IgD-negative memory B cell (primary cell): ENCODE results near the gene SMAD4. TPM values are rescaled to one million over a fixed set of nuclear protein-coding genes. Genes with fewer than 3 reads are reported as not detected.
A peak's percentile ranks its signal among the peaks of the same experiment; 100 is the strongest.
"Not testable (repeated sequence)": the region's sequence is repeated elsewhere in the genome, so short reads cannot be mapped to it uniquely, and the experiment has no call there.

Source experiments
- H3K27ac Mint-ChIP-seq, 3 donors: one replicate each; pipeline ENCODE4 v1.8.0; 2020 to 2022; ENCODE audit warnings: mild to moderate bottlenecking in 3 of 3, mixed read lengths in 3 of 3, moderate library complexity in 1 of 3
- H3K27me3 Mint-ChIP-seq: one replicate; pipeline ENCODE4 v1.8.0; 2021; ENCODE audit warnings: mixed read lengths
- H3K36me3 Mint-ChIP-seq: one replicate; pipeline ENCODE4 v1.8.0; 2020; ENCODE audit warnings: mild to moderate bottlenecking, mixed read lengths
- H3K4me1 Mint-ChIP-seq, 3 donors: one replicate each; pipeline ENCODE4 v1.8.0; 2020 to 2022; ENCODE audit warnings: mixed read lengths in 3 of 3, mild to moderate bottlenecking in 1 of 3
- H3K4me3 Mint-ChIP-seq, 4 donors: one replicate each; pipeline ENCODE4 v1.8.0; 2020 to 2022; ENCODE audit warnings: mild to moderate bottlenecking in 4 of 4, mixed read lengths in 4 of 4, moderate library complexity in 3 of 4
- H3K9me3 Mint-ChIP-seq, 3 donors: one replicate each; pipeline ENCODE4 v1.8.0; 2020 to 2021; ENCODE audit warnings: mixed read lengths in 3 of 3, mild to moderate bottlenecking in 1 of 3
- polyA plus RNA-seq: library from polyadenylated mRNA; unstranded; fragments of 300-500 nt; fragmentation: Illumina TruSeq; gene quantifications from one replicate; pipeline ENCODE4 v1.2.3, GENCODE V29; 2021

SMAD4 gene
- polyA plus RNA-seq, 1 donor from 2014 or later: 54.7 TPM

DNA sequence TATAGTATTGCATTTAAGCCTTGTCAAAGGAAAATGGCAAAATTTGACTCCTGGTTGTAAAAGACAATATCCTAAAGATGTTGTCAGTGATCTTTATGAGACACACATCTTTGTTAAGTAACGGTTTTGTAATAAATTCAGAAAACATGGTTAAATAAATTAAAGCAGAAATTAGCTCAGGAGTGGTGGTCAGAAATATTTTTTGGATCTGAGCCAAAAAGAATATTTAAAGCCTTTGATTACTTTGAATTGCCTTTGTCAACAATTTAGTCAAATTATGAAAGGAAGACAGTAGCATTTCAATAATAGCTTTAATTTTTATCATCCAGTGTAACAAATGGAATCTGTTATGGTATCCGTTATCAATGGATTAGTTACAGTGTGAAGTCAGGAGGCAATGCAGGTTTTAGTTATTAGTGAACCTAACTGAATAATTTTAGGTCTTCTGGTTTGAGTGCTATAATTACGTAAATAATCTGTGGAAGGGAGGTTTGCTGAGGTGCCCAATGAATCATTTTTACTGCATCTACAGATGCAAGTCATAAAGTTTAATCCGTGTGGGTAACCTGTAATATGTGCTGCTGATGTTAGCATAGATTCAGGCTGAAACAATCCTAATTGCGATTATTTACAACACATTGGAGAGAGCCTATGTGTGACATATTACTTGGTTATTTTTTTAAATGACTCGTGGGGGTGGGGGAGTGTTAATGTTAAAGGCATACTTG is 42.7 kb downstream of the SMAD4 start:
- Mint-ChIP-seq H3K27me3 (no peaks in the 10 kb centered on the region), H3K4me1 (peaks cover 18 to 20% (median 18%) of the 10 kb centered on the region in 3 donors), H3K9me3 (no peaks in the 10 kb centered on the region), H3K36me3 (peaks cover 12% of the 10 kb centered on the region), H3K27ac (no peak overlapping the region), H3K4me3 (no peak overlapping the region)

DNA sequence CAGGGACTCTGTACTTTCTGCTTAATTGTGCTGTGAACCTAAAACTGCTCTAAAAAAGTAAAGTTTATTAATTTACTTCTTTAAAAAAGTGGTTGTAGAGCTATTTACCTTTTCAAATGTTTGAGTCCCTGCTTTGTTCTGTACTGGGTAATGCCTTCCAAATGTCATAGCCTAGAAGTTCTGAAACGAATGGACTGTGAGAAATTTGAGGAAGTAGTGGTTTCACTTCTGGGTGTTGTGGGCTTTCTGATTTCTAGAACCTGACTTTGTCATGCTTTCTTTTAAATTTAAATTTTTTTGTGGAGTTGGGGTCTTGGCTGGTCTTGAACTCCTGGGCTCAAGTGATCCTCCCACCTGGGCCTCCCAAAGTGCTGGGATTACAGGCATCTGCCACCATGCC is 44.6 kb downstream of the SMAD4 start:
- H3K36me3 Mint-ChIP-seq: peaks cover 13% of the 10 kb centered on the region
- peaks cover 18 to 20% (median 18%) of the 10 kb centered on the region in 3 donors for H3K4me1 Mint-ChIP-seq
- no peak overlapping the region for H3K4me3 Mint-ChIP-seq
- H3K9me3 Mint-ChIP-seq: no peaks in the 10 kb centered on the region
- H3K27me3 Mint-ChIP-seq: no peaks in the 10 kb centered on the region
- H3K27ac Mint-ChIP-seq: peak overlapping the region in 2 of 3 donors; percentile 47 to 54

DNA sequence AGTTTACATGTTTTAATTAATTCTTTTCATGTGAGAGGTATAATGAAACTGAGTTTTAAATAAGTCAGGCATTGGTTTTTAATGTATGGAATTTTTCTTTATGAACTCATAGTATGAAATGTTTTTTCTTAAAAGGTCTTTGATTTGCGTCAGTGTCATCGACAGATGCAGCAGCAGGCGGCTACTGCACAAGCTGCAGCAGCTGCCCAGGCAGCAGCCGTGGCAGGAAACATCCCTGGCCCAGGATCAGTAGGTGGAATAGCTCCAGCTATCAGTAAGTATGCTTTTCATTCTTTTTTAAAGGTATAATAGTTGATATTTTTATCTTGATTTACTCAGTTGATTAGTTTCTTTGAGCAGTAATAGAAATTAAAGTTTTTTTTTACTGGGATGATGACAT is 46.5 kb downstream of the SMAD4 start:
- Mint-ChIP-seq H3K27ac (peak overlapping the region in 1 of 3 donors; percentile 45), H3K4me3 (no peak overlapping the region), H3K4me1 (peaks cover 14 to 20% (median 18%) of the 10 kb centered on the region in 3 donors), H3K36me3 (peaks cover 6% of the 10 kb centered on the region), H3K27me3 (no peaks in the 10 kb centered on the region), H3K9me3 (no peaks in the 10 kb centered on the region)

DNA sequence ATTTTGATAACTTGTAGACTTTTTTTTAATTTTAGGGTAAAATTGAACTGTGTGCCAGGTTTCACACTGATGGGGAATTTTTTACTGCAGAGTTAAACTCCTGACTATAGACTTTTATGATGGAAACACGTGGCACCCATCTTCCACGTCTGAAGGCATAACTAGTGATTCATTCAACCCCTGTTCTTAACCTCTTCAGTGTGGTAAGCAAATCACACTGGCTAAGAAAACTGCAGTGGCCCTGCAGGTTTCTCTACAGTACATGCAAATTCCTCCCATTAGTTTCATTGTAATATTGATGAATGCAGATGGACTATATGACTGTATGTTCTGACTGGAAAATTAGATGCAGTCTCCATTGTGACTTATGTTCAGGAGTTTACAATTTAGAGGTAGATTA is 47.2 kb downstream of the SMAD4 start:
- Mint-ChIP-seq H3K9me3 (no peaks in the 10 kb centered on the region), H3K27ac (no peak overlapping the region)

DNA sequence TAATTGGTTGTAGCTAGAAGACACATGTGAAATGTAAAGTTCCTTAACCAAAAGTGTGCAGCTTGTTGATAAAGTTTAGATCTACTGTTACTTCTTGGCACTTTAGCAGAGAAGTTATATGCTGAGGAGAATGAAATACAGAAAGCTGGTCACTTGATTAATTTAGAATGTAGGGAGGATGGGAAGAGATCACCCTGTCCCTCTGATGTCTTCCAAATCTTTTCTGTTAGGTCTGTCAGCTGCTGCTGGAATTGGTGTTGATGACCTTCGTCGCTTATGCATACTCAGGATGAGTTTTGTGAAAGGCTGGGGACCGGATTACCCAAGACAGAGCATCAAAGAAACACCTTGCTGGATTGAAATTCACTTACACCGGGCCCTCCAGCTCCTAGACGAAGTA is 48.0 kb downstream of the SMAD4 start:
- Mint-ChIP-seq H3K9me3 (no peaks in the 10 kb centered on the region), H3K27ac (no peak overlapping the region), H3K4me1 (peaks cover 16 to 18% (median 17%) of the 10 kb centered on the region in 3 donors), H3K4me3 (no peak overlapping the region), H3K36me3 (peaks cover 6% of the 10 kb centered on the region), H3K27me3 (no peaks in the 10 kb centered on the region)

More for the DNA sequence above, 47.2 kb downstream of the SMAD4 start:
- Mint-ChIP-seq H3K36me3 (peaks cover 6% of the 10 kb centered on the region), H3K27me3 (no peaks in the 10 kb centered on the region), H3K4me3 (no peak overlapping the region), H3K4me1 (peaks cover 14 to 20% (median 18%) of the 10 kb centered on the region in 3 donors)

DNA sequence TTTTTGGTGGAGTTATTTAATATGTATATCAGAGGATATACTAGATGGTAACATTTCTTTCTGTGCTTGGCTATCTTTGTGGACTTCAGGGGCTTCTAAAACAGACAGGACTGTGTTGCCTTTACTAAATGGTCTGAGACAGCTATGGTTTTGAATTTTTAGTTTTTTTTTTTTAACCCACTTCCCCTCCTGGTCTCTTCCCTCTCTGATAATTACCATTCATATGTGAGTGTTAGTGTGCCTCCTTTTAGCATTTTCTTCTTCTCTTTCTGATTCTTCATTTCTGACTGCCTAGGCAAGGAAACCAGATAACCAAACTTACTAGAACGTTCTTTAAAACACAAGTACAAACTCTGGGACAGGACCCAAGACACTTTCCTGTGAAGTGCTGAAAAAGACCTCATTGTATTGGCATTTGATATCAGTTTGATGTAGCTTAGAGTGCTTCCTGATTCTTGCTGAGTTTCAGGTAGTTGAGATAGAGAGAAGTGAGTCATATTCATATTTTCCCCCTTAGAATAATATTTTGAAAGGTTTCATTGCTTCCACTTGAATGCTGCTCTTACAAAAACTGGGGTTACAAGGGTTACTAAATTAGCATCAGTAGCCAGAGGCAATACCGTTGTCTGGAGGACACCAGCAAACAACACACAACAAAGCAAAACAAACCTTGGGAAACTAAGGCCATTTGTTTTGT is 52.7 kb downstream of the SMAD4 start:
- no peak overlapping the region for H3K27ac Mint-ChIP-seq
- peaks cover 0 to 9% (median 7%) of the 10 kb centered on the region in 3 donors for H3K9me3 Mint-ChIP-seq
- H3K36me3 Mint-ChIP-seq: peaks cover 15% of the 10 kb centered on the region
- peaks cover 0 to 3% (median 3%) of the 10 kb centered on the region in 3 donors for H3K4me1 Mint-ChIP-seq
- H3K4me3 Mint-ChIP-seq: no peak overlapping the region
- no peaks in the 10 kb centered on the region for H3K27me3 Mint-ChIP-seq

DNA sequence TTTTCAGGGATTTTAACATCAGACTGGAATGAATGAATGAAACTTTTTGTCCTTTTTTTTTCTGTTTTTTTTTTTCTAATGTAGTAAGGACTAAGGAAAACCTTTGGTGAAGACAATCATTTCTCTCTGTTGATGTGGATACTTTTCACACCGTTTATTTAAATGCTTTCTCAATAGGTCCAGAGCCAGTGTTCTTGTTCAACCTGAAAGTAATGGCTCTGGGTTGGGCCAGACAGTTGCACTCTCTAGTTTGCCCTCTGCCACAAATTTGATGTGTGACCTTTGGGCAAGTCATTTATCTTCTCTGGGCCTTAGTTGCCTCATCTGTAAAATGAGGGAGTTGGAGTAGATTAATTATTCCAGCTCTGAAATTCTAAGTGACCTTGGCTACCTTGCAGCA is 53.4 kb downstream of the SMAD4 start:
- no peak overlapping the region for H3K4me3 Mint-ChIP-seq
- no peak overlapping the region for H3K27ac Mint-ChIP-seq
- peaks cover 0 to 16% (median 9%) of the 10 kb centered on the region in 3 donors for H3K9me3 Mint-ChIP-seq
- peaks cover 14% of the 10 kb centered on the region for H3K36me3 Mint-ChIP-seq
- peaks cover 0 to 3% (median 3%) of the 10 kb centered on the region in 3 donors for H3K4me1 Mint-ChIP-seq
- no peaks in the 10 kb centered on the region for H3K27me3 Mint-ChIP-seq

DNA sequence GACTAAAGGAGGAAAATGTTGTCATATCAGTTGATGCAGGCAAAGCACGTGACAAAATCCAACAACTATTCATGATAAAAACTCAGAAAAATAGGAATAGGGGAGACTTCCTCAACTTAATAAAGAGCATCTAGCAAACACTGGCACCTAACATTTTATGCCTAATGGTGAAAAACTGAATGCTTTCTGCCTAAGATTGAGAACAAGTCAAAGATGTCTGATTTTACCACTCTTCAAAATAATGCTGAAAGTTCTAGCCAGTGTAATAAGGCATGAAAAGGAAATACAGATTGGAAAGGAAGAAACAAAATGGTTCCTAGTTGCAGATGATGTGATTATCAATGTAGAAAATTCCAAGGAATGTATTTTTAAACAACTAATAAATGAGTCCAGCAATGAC is 58.4 kb downstream of the SMAD4 start:
- Mint-ChIP-seq H3K27ac (no peak overlapping the region), H3K27me3 (no peaks in the 10 kb centered on the region), H3K4me1 (peaks cover 0 to 1% (median 0%) of the 10 kb centered on the region in 3 donors), H3K9me3 (peaks cover 0 to 28% (median 13%) of the 10 kb centered on the region in 3 donors), H3K4me3 (no peak overlapping the region), H3K36me3 (peaks cover 17% of the 10 kb centered on the region)

DNA sequence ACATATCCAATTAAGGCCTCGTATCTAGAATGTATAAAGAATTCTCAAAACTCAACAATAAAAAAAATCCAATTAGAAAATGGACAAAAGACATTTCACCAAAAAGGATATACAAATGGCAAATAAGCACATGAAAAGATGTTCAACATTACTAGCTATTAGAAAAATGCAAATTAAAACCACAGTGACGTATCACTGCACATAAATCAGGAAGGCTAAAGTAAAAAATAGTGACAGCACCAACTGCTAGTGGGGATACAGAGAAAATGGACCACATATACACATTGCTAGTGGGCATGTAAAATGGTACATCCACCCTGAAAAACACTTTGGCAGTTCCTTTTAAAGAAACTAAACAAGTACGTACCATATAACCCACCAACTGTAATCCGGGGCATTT is 59.7 kb downstream of the SMAD4 start:
- Mint-ChIP-seq H3K36me3 (peaks cover 14% of the 10 kb centered on the region), H3K27ac (no peak overlapping the region), H3K27me3 (no peaks in the 10 kb centered on the region), H3K4me1 (peaks cover 0 to 1% (median 0%) of the 10 kb centered on the region in 3 donors), H3K4me3 (no peak overlapping the region), H3K9me3 (peaks cover 0 to 28% (median 13%) of the 10 kb centered on the region in 3 donors)

DNA sequence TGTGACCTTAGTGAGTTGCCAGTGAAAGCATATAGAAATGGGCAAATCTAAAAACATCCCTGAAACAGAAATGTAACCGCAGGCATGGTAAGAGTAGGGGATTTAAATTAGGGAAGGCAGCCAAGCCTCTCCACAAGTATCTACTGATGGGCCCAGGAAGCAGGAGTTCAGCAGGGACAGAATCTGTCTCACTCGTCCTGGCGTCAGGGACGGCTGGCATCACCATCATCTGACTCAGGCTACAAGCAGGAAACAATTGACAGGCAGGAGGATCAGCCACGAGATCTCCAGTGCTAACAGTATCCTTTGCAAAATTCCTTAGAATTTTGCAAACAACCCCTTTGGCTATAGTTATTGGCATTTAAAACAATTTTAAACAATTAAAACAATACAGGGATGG is 61.3 kb downstream of the SMAD4 start:
- peaks cover 1% of the 10 kb centered on the region for H3K27me3 Mint-ChIP-seq
- no peak overlapping the region for H3K4me3 Mint-ChIP-seq
- no peak overlapping the region for H3K27ac Mint-ChIP-seq
- H3K9me3 Mint-ChIP-seq: peaks cover 0 to 28% (median 13%) of the 10 kb centered on the region in 3 donors
- peaks cover 0 to 1% (median 0%) of the 10 kb centered on the region in 3 donors for H3K4me1 Mint-ChIP-seq
- H3K36me3 Mint-ChIP-seq: peaks cover 11% of the 10 kb centered on the region

DNA sequence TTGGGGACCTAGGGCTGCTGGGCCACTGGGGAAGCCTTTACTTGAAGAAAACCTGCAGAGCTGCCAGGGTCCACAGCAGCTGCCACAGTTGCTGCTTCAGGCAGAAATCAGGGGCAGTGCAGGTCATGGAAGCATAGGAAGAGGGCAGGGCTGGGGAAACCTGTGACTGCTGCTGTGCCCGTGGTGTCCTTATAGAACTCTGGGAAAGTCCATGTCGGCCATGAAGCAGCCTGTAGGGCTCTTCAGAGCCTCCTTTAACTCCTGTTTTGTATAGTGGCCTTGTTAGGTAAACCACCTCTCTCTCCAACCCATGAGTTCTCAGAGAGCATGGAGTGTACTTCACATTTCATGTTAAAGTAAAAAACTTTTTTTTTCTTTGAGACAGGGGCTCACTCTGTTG is 62.1 kb downstream of the SMAD4 start:
- no peak overlapping the region for H3K27ac Mint-ChIP-seq
- H3K36me3 Mint-ChIP-seq: peaks cover 5% of the 10 kb centered on the region
- peaks cover 0 to 1% (median 0%) of the 10 kb centered on the region in 3 donors for H3K4me1 Mint-ChIP-seq
- no peak overlapping the region for H3K4me3 Mint-ChIP-seq
- peaks cover 1% of the 10 kb centered on the region for H3K27me3 Mint-ChIP-seq
- peaks cover 0 to 22% (median 10%) of the 10 kb centered on the region in 3 donors for H3K9me3 Mint-ChIP-seq

DNA sequence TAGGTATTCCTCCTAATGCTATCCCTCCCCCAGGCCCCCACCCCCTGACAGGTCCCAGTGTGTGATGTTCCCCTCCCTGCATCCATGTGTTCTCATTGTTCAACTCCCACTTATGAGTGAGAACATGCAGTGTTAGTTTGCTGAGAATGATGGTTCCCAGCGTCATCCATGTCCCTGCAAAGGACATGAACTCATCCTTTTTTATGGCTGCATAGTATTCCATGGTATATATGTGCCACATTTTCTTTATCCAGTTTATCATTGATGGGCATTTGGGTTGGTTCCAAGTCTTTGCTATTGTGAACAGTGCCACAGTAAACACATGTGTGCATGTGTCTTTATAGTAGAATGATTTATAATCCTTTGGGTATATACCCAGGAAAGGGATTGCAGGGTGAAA is 63.0 kb downstream of the SMAD4 start:
- not testable (repeated sequence) for H3K4me3 Mint-ChIP-seq, H3K4me1 Mint-ChIP-seq, H3K27me3 Mint-ChIP-seq, H3K27ac Mint-ChIP-seq, H3K36me3 Mint-ChIP-seq
- peaks cover 0 to 16% (median 4%) of the 10 kb centered on the region in 3 donors for H3K9me3 Mint-ChIP-seq

DNA sequence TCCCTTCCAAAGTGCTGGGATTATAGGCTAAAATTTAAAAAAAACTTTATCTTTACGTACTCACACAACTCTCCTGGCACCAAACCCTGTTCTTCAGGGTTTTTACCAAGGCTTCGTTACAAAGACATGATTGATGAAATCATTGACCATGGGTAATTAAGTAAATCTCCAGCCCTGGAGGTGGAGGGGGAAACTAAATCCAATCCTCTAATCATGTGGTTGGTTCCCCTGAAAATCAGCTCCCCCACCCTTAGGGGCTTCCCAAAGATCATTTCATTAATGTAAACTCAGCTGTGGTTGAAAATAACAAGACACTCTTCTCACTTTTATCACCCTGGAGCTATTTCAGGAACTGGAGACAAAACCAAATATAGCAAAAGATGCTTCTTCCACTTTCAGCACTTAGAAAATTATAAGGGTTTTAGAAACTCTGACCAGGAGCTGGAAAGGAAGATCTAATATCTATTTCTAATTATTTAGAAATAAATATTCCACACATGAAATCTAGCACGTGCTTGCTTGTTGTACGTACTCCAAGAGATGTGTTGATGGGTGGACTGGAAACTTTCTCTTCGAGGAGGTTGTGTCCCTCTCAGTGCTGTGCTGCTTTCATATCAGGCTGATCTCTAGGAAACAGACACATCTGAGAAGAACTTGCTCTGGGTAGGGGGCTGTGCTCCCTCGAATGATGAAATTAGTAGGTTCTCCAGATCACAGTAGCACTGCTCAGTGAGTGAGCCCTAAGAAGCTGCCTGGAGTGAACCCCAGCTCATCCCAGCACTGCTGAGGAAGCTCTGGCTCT is 67.2 kb downstream of the SMAD4 start:
- Mint-ChIP-seq H3K9me3 (peaks cover 0 to 4% (median 2%) of the 10 kb centered on the region in 3 donors), H3K36me3 (peaks cover 3% of the 10 kb centered on the region), H3K4me1 (no peaks in the 10 kb centered on the region), H3K4me3 (no peak overlapping the region), H3K27me3 (peaks cover 1% of the 10 kb centered on the region), H3K27ac (no peak overlapping the region)

DNA sequence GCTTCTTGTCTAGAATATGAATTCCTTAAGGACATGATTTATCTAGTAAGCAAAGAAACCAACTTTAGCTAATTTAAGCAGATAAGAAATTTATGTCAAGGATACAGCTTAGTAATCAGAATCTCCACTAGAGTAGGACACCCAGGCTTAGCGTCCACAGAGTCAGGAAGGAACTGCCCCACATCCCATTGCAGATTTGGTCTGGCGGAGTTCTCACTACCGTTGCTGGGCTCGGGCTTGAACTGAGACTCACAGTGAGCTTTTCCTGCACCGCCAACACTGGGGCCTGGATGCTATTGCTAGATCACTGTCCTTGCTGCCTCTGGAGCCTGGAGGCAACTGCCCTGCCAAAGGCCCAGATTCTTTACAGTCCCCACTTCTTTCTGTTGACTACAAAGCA is 68.1 kb downstream of the SMAD4 start:
- H3K4me1 Mint-ChIP-seq: no peaks in the 10 kb centered on the region
- H3K27me3 Mint-ChIP-seq: peaks cover 1% of the 10 kb centered on the region
- H3K9me3 Mint-ChIP-seq: peaks cover 0 to 11% (median 2%) of the 10 kb centered on the region in 3 donors
- H3K27ac Mint-ChIP-seq: no peak overlapping the region
- H3K36me3 Mint-ChIP-seq: peaks cover 2% of the 10 kb centered on the region
- H3K4me3 Mint-ChIP-seq: peak overlapping the region in 1 of 4 donors; percentile 64

DNA sequence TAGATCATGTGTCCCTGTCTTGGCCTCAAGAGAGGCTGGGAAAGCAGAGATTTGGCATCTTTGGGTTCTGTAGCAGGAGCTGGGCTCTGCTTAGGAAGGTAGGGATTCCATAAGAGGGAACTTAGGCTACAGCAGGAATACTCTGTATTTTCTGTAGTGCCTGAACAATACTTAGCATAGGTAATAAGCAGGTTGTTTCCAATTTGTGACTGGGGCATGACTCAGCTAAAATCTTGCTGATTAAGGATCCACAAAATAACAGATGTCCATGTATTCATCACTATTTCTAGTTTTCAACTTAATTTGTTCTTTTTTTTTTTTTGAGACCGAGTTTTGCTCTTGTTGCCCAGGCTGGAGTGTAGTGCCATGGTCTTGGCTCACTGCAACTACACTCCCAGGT is 68.5 kb downstream of the SMAD4 start:
- Mint-ChIP-seq H3K36me3 (peaks cover 2% of the 10 kb centered on the region), H3K27ac (no peak overlapping the region), H3K4me3 (no peak overlapping the region), H3K27me3 (peaks cover 1% of the 10 kb centered on the region), H3K4me1 (no peaks in the 10 kb centered on the region), H3K9me3 (peaks cover 0 to 11% (median 2%) of the 10 kb centered on the region in 3 donors)
